ENCODE results near the gene KRTAP21-3. TPM values are rescaled to one million over a fixed set of nuclear protein-coding genes. Genes with fewer than 3 reads are reported as not detected.

Gene KRTAP21-3
- polyA plus RNA-seq, 1 donor from 2014 or later = not detected

DNA sequence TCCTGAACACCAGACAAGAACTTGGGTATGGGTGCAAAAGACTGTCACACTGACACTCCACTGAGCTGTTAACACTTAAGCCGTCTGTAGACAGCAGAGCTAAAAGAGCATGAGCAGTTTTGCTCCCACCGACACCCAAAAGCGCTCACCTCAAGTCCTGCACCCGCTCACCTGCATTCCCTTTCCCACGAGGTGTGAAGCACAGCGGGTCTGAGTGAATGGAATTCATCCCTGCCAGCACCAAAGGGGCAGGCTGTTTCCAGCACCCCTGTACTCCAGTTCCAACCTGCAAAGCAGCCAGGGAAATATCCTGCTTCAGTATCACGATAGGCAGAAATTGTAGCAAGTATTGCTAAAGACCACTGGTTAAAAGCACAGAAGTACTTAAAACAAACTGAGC lies 28.8 kb downstream of the KRTAP21-3 start:
- Histone ChIP-seq H4K20me1 (ENCODE audit: insufficient read depth) (no peaks in the 10 kb centered on the region), H3K4me2 (ENCODE audit: low read length) (no peak overlapping the region), H3K79me2 (replicated peaks; ENCODE audit: insufficient read depth, low read length) (no peaks in the 10 kb centered on the region), H3K9me2 (ENCODE audit: insufficient read depth, low read length) (no peaks in the 10 kb centered on the region), H3K4me3 (ENCODE audit: low read length) (no peak overlapping the region), H3K27ac (ENCODE audit: low read length) (no peak overlapping the region), H3K36me3 (ENCODE audit: insufficient read depth, low read length) (no peaks in the 10 kb centered on the region), H3F3A (ENCODE audit: insufficient read depth, low read length, poor library complexity, severe bottlenecking) (no peaks in the 10 kb centered on the region), H3K9ac (ENCODE audit: low read length) (no peak overlapping the region), H3K9me3 (ENCODE audit: low read length) (no peaks in the 10 kb centered on the region), H2AFZ (ENCODE audit: low read depth, low read length) (no peak overlapping the region), H3K27me3 (ENCODE audit: insufficient read depth, low read depth, low read length) (no peaks in the 10 kb centered on the region)
- TF ChIP-seq TAF1 (IDR thresholded peaks at IDR 0.05; ENCODE audit: low read depth) (no peak), RAD21 (conservative IDR thresholded peaks at IDR 0.05) (no peak), POLR2AphosphoS5 (IDR thresholded peaks at IDR 0.05) (no peak), MXI1 (conservative IDR thresholded peaks at IDR 0.05; ENCODE audit: poor library complexity, severe bottlenecking) (no peak), SMC3 (conservative IDR thresholded peaks at IDR 0.05; ENCODE audit: poor library complexity) (no peak), EP300 (conservative IDR thresholded peaks at IDR 0.05; ENCODE audit: poor library complexity, severe bottlenecking) (no peak), EZH2 (IDR thresholded peaks at IDR 0.05; ENCODE audit: borderline replicate concordance, insufficient read depth, low read length, poor library complexity, severe bottlenecking) (no peak)
- TF ChIP-seq, protein P1, sequence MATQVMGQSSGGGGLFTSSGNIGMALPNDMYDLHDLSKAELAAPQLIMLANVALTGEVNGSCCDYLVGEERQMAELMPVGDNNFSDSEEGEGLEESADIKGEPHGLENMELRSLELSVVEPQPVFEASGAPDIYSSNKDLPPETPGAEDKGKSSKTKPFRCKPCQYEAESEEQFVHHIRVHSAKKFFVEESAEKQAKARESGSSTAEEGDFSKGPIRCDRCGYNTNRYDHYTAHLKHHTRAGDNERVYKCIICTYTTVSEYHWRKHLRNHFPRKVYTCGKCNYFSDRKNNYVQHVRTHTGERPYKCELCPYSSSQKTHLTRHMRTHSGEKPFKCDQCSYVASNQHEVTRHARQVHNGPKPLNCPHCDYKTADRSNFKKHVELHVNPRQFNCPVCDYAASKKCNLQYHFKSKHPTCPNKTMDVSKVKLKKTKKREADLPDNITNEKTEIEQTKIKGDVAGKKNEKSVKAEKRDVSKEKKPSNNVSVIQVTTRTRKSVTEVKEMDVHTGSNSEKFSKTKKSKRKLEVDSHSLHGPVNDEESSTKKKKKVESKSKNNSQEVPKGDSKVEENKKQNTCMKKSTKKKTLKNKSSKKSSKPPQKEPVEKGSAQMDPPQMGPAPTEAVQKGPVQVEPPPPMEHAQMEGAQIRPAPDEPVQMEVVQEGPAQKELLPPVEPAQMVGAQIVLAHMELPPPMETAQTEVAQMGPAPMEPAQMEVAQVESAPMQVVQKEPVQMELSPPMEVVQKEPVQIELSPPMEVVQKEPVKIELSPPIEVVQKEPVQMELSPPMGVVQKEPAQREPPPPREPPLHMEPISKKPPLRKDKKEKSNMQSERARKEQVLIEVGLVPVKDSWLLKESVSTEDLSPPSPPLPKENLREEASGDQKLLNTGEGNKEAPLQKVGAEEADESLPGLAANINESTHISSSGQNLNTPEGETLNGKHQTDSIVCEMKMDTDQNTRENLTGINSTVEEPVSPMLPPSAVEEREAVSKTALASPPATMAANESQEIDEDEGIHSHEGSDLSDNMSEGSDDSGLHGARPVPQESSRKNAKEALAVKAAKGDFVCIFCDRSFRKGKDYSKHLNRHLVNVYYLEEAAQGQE (IDR thresholded peaks at IDR 0.05; ENCODE audit: borderline replicate concordance) = no peak
- TF ChIP-seq, protein P2, sequence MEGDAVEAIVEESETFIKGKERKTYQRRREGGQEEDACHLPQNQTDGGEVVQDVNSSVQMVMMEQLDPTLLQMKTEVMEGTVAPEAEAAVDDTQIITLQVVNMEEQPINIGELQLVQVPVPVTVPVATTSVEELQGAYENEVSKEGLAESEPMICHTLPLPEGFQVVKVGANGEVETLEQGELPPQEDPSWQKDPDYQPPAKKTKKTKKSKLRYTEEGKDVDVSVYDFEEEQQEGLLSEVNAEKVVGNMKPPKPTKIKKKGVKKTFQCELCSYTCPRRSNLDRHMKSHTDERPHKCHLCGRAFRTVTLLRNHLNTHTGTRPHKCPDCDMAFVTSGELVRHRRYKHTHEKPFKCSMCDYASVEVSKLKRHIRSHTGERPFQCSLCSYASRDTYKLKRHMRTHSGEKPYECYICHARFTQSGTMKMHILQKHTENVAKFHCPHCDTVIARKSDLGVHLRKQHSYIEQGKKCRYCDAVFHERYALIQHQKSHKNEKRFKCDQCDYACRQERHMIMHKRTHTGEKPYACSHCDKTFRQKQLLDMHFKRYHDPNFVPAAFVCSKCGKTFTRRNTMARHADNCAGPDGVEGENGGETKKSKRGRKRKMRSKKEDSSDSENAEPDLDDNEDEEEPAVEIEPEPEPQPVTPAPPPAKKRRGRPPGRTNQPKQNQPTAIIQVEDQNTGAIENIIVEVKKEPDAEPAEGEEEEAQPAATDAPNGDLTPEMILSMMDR (IDR thresholded peaks at IDR 0.05; ENCODE audit: poor library complexity, severe bottlenecking) = no peak

DNA sequence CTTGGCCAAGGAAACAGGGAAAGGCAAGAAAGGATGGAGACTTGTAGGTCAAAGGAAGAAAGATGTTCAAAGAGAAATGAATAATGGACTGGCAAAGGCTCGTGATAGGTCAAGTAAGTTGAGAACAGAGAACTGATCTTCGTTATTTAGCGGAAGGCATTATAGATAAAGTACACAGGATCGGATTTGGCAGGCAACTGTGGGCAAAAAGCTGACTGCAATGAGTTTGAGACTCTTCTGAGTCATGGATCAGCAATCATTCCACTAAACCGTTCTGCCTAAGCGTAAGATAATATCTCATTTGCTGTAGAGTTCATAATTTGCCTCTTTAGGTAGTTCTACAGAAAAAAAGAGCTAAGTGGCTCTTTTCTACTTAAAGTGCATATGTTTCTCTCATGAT lies 34.1 kb downstream of the KRTAP21-3 start:
- Histone ChIP-seq H3K4me3 (ENCODE audit: low read length) (no peak overlapping the region), H3K79me2 (replicated peaks; ENCODE audit: insufficient read depth, low read length) (no peaks in the 10 kb centered on the region), H3K4me2 (ENCODE audit: low read length) (no peak overlapping the region), H3K27ac (ENCODE audit: low read length) (no peak overlapping the region), H4K20me1 (ENCODE audit: insufficient read depth) (no peaks in the 10 kb centered on the region), H3K36me3 (ENCODE audit: insufficient read depth, low read length) (no peaks in the 10 kb centered on the region), H3K27me3 (ENCODE audit: insufficient read depth, low read depth, low read length) (no peaks in the 10 kb centered on the region), H3K9me3 (ENCODE audit: low read length) (no peaks in the 10 kb centered on the region), H3K9me2 (ENCODE audit: insufficient read depth, low read length) (no peaks in the 10 kb centered on the region), H3K9ac (ENCODE audit: low read length) (no peak overlapping the region), H3F3A (ENCODE audit: insufficient read depth, low read length, poor library complexity, severe bottlenecking) (no peaks in the 10 kb centered on the region), H2AFZ (ENCODE audit: low read depth, low read length) (no peak overlapping the region)
- TF ChIP-seq, protein P2 (IDR thresholded peaks at IDR 0.05; ENCODE audit: poor library complexity, severe bottlenecking) = no peak
- no peak for TF ChIP-seq EP300 (conservative IDR thresholded peaks at IDR 0.05; ENCODE audit: poor library complexity, severe bottlenecking)
- no peak for TF ChIP-seq TAF1 (IDR thresholded peaks at IDR 0.05; ENCODE audit: low read depth)
- no peak for TF ChIP-seq MXI1 (conservative IDR thresholded peaks at IDR 0.05; ENCODE audit: poor library complexity, severe bottlenecking)
- no peak for TF ChIP-seq POLR2AphosphoS5 (IDR thresholded peaks at IDR 0.05)
- no peak for TF ChIP-seq RAD21 (conservative IDR thresholded peaks at IDR 0.05)
- TF ChIP-seq EZH2 (IDR thresholded peaks at IDR 0.05; ENCODE audit: borderline replicate concordance, insufficient read depth, low read length, poor library complexity, severe bottlenecking) = no peak
- TF ChIP-seq, protein P1 (IDR thresholded peaks at IDR 0.05; ENCODE audit: borderline replicate concordance) = no peak

All from neural cell (in vitro differentiated cells).